ENCODE results near the gene TET3. TPM values are rescaled to one million over a fixed set of nuclear protein-coding genes. Genes with fewer than 3 reads are reported as not detected.

Gene TET3
- total and polyA plus RNA-seq, 9 of the 15 experiments (the other 6 are each of a cell fraction or from before 2014, with no cell fraction given) = 0.35 to 16.3 (median 5.5) TPM

DNA sequence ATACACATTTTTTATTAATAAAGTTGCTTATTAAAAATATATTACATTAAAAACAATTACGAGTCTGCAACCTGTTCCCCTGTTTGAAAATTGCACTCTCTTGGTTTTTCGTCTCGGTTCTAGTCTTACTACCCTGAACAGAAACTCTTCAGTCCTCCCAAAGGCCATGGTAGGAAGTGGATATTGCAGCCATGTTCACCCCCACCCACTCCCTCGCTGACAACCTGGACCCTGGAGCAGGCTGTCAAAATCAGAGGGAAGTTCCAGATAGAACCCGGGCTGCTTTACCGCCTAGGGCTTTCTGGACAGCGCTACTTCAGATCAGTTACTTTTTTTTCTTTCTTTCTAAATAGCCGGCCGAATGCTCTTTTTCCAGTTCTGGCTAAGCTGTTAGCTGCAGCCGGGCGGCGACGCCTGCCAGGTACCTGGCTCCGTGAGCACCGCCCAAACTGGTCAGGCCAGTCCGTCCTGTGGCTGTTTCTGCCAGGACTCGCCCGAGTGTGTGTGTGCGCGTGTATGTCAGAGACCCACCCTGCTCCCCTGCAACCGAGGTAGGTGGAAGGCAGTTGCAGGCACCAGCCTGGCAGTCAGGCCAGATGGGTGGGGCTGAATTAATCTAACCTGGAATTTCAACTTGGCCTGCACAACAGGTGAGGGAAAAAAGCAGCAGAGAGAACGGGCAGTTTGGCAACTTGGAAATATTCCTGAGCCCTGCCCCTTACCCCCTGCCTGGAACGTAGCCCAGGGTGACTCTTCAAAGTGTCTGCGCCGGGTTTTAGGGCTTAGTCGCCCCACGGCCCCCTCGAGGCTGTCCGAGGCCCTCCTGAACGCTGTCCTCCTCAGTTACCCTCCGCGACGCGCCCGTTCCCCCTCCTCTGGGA is 1.1 kb upstream of the TET3 start (continued):
- TF ChIP-seq, protein P1, sequence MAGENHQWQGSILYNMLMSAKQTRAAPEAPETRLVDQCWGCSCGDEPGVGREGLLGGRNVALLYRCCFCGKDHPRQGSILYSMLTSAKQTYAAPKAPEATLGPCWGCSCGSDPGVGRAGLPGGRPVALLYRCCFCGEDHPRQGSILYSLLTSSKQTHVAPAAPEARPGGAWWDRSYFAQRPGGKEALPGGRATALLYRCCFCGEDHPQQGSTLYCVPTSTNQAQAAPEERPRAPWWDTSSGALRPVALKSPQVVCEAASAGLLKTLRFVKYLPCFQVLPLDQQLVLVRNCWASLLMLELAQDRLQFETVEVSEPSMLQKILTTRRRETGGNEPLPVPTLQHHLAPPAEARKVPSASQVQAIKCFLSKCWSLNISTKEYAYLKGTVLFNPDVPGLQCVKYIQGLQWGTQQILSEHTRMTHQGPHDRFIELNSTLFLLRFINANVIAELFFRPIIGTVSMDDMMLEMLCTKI (IDR thresholded peaks at IDR 0.05; ENCODE audit: partially characterized antibody) = no peak
- TF ChIP-seq CXXC5 (CRISPR knock-in tag; IDR thresholded peaks at IDR 0.05) = no peak
- TF ChIP-seq, protein P2, sequence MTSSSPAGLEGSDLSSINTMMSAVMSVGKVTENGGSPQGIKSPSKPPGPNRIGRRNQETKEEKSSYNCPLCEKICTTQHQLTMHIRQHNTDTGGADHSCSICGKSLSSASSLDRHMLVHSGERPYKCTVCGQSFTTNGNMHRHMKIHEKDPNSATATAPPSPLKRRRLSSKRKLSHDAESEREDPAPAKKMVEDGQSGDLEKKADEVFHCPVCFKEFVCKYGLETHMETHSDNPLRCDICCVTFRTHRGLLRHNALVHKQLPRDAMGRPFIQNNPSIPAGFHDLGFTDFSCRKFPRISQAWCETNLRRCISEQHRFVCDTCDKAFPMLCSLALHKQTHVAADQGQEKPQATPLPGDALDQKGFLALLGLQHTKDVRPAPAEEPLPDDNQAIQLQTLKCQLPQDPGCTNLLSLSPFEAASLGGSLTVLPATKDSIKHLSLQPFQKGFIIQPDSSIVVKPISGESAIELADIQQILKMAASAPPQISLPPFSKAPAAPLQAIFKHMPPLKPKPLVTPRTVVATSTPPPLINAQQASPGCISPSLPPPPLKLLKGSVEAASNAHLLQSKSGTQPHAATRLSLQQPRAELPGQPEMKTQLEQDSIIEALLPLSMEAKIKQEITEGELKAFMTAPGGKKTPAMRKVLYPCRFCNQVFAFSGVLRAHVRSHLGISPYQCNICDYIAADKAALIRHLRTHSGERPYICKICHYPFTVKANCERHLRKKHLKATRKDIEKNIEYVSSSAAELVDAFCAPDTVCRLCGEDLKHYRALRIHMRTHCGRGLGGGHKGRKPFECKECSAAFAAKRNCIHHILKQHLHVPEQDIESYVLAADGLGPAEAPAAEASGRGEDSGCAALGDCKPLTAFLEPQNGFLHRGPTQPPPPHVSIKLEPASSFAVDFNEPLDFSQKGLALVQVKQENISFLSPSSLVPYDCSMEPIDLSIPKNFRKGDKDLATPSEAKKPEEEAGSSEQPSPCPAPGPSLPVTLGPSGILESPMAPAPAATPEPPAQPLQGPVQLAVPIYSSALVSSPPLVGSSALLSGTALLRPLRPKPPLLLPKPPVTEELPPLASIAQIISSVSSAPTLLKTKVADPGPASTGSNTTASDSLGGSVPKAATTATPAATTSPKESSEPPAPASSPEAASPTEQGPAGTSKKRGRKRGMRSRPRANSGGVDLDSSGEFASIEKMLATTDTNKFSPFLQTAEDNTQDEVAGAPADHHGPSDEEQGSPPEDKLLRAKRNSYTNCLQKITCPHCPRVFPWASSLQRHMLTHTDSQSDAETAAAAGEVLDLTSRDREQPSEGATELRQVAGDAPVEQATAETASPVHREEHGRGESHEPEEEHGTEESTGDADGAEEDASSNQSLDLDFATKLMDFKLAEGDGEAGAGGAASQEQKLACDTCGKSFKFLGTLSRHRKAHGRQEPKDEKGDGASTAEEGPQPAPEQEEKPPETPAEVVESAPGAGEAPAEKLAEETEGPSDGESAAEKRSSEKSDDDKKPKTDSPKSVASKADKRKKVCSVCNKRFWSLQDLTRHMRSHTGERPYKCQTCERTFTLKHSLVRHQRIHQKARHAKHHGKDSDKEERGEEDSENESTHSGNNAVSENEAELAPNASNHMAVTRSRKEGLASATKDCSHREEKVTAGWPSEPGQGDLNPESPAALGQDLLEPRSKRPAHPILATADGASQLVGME (CRISPR knock-in tag; IDR thresholded peaks at IDR 0.05) = no peak
- no peak for TF ChIP-seq SMARCC2 (IDR thresholded peaks at IDR 0.05; ENCODE audit: low read depth)
- TF ChIP-seq, protein P3, sequence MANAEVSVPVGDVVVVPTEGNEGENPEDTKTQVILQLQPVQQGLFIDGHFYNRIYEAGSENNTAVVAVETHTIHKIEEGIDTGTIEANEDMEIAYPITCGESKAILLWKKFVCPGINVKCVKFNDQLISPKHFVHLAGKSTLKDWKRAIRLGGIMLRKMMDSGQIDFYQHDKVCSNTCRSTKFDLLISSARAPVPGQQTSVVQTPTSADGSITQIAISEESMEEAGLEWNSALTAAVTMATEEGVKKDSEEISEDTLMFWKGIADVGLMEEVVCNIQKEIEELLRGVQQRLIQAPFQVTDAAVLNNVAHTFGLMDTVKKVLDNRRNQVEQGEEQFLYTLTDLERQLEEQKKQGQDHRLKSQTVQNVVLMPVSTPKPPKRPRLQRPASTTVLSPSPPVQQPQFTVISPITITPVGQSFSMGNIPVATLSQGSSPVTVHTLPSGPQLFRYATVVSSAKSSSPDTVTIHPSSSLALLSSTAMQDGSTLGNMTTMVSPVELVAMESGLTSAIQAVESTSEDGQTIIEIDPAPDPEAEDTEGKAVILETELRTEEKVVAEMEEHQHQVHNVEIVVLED (CRISPR knock-in tag; IDR thresholded peaks at IDR 0.05) = no peak
- TF ChIP-seq ILK (tag; IDR thresholded peaks at IDR 0.05; ENCODE audit: borderline replicate concordance, low read depth) = no peak
- TF ChIP-seq, protein P4, sequence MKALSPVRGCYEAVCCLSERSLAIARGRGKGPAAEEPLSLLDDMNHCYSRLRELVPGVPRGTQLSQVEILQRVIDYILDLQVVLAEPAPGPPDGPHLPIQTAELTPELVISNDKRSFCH (CRISPR knock-in tag; IDR thresholded peaks at IDR 0.05) = no peak
- TF ChIP-seq, protein P4 (tag; IDR thresholded peaks at IDR 0.05) = no peak
- TF ChIP-seq, protein P5, sequence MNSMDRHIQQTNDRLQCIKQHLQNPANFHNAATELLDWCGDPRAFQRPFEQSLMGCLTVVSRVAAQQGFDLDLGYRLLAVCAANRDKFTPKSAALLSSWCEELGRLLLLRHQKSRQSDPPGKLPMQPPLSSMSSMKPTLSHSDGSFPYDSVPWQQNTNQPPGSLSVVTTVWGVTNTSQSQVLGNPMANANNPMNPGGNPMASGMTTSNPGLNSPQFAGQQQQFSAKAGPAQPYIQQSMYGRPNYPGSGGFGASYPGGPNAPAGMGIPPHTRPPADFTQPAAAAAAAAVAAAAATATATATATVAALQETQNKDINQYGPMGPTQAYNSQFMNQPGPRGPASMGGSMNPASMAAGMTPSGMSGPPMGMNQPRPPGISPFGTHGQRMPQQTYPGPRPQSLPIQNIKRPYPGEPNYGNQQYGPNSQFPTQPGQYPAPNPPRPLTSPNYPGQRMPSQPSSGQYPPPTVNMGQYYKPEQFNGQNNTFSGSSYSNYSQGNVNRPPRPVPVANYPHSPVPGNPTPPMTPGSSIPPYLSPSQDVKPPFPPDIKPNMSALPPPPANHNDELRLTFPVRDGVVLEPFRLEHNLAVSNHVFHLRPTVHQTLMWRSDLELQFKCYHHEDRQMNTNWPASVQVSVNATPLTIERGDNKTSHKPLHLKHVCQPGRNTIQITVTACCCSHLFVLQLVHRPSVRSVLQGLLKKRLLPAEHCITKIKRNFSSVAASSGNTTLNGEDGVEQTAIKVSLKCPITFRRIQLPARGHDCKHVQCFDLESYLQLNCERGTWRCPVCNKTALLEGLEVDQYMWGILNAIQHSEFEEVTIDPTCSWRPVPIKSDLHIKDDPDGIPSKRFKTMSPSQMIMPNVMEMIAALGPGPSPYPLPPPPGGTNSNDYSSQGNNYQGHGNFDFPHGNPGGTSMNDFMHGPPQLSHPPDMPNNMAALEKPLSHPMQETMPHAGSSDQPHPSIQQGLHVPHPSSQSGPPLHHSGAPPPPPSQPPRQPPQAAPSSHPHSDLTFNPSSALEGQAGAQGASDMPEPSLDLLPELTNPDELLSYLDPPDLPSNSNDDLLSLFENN (IDR thresholded peaks at IDR 0.05; ENCODE audit: low read depth in 2 of 2, low read length in 2 of 2) = no peak
- TF ChIP-seq JUNB (CRISPR knock-in tag; conservative IDR thresholded peaks at IDR 0.05) = no peak
- no peak for TF ChIP-seq MIER1 (IDR thresholded peaks at IDR 0.05; ENCODE audit: low read depth)
- TF ChIP-seq CEBPG (CRISPR knock-in tag; IDR thresholded peaks at IDR 0.05) = no peak
- TF ChIP-seq CEBPG (tag; conservative IDR thresholded peaks at IDR 0.05 in 1 of 2, IDR thresholded peaks at IDR 0.05 in 1 of 2) = no peak

Measured in K562 (cell line).